GM19023 (cell line): ENCODE data around the gene SEC62.

Experiments used
- ATAC-seq: cut with Tn5 transposase; IDR thresholded peaks from one replicate; pipeline ENCODE4 v1.9.1; 2021; ENCODE audit warnings: mild to moderate bottlenecking, moderate library complexity; ENCODE audit not compliant: unreplicated experiment

SEC62 gene, protein sequence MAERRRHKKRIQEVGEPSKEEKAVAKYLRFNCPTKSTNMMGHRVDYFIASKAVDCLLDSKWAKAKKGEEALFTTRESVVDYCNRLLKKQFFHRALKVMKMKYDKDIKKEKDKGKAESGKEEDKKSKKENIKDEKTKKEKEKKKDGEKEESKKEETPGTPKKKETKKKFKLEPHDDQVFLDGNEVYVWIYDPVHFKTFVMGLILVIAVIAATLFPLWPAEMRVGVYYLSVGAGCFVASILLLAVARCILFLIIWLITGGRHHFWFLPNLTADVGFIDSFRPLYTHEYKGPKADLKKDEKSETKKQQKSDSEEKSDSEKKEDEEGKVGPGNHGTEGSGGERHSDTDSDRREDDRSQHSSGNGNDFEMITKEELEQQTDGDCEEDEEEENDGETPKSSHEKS

DNA sequence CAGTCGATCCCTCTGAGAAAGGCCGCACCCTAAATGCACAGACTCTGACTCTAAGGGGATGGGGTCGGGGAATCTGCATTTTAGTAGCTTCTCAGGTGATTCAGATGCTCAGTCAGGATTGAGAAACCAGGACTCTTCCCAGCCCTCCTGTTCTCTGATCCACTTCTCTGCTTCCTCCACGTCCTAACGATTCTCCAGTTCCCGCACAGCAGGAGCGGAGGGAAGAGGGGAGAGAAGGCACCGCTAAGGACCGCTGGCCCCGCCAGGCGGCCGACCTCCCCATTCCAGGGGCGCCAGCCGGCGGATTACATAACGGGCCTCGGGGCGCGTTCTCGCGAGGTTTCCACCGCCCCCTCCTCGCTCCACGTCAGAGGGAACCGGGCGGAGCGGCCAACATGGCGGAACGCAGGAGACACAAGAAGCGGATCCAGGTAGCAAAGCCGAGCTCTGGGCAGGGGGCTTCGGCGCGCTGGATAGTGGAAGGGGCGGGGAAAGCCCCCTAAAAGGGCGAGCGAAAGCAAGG, at the start of gene SEC62:
Gene SEC62, plus strand, starts transcription at position 380 of the 523 bp plus-strand sequence. Its CDS starts 16 bp downstream, at position 396.
- ATAC-seq = peak; percentile 93

DNA sequence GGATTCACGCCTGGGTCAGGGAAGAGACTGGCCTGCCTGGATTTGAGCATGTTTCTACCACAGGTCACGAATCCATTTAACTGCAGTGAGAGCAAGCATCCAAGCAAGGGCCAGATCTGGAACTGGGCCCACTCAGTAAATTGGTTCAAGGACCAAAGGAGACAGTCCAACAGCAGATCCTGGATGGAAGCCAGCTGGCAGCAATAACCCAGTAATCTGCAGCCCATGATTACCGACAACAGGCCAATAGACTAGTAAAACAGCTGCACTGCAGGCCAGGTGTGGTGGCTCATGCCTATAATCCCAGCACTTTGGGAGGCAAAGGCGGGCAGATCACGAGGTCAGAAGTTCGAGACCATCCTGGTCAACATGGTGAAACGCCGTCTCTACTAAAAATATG, 43.4 kb upstream of the SEC62 start:
- no peak for ATAC-seq

DNA sequence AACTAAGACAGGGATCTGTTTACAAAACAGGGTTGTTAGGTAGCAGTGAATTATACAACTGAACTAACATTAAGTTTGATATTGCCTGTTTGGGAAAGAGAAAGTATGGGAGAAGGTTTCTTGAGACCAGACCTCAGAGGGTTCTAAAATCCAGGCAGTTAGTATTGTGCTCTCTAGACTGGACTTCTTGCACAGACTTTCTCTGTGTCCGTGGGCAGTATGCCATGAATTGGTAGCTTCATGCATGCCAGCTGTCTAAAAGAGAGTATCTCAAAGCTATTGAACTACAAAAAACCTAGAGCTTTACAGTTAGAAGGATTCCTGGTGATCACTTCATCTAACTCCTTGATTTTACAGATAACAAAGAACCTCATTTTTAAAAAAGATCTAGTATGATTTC, 42.8 kb upstream of the SEC62 start:
- ATAC-seq = no peak

DNA sequence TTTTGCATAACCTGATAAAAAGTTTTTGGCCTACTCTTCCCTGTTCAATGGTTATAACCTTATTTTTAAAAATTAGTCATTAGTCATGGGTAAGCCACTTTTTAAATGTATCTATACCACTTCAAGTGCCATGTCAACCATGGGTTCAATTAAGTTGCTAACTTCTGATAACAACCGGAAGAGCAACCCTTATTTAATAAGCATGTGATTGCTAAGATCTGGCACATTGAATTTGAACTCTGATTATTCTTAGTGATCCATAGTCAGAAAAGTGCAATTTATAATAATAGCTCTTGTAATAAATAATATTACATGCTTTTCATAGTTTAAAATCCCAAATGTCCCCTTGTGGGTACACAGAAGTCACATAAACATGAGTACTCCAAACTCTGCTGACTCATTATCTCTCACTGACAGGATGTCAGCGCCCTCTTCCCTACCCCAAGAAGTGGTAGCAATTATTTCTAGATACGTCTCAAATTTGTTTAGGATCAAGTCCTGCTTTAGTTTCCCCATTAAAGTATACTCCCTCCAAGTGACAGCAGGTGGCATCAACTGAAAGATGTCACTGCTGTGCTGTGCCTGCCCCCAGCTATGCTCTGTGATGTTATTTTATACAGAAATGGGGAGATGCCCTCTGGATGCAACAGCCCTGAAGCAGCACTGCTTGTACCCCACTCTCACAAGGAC, 36.6 kb upstream of the SEC62 start:
- ATAC-seq = no peak

DNA sequence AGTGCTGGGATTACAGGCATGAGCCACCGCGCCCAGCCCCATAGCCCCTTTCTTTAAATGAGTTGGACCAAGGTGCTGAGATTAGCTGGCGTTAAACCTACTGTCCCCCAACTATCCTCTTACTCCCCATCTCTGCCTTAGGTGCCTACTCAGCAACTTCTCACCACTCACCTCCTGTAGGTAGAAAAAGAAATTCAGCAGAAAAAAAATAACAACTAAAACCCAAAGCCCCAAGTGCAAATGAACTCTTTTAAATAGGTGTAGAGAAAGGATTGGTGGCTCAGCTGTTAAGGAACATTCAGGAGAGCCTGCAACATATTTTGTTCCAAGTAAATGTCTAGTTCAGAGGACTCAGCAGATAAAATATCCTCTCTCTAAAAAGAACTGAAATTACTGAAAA, 35.8 kb upstream of the SEC62 start:
- ATAC-seq = no peak

DNA sequence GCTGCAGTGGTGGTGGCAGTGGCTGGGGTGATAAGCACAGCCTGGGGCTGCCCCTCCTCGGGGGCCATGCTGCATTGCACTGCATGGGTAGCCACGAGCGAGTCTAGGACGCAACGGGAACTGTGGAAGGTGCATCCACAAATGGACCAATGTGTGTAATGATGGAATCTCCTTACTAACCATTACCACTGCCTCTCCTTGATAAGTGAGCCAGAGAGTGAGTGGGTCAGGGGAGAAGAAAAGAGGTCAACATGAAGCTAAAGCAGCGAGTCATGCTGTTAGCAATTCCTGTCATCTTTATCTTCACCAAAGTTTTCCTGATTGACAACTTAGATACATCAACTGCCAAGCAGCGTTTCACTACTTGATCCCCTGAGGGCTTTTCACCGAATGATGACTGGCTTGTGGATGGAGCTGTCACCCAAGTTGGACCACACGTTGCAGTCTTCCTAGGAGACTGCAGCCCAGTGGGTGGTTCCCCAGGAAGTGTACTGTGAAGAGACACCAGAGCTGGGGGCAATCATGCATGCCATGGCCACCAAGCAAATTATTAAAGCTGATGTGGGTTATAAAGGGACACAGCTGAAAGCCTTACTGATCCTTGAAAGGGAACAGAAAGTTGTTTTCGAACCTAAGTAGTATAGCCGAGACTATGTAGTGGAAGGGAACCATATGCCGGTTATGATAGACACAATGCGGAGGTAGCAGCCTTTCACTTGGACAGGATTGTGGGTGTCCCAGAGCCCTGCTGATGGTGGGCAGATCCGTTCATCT, 34.7 kb upstream of the SEC62 start:
- ATAC-seq = peak; percentile 92

DNA sequence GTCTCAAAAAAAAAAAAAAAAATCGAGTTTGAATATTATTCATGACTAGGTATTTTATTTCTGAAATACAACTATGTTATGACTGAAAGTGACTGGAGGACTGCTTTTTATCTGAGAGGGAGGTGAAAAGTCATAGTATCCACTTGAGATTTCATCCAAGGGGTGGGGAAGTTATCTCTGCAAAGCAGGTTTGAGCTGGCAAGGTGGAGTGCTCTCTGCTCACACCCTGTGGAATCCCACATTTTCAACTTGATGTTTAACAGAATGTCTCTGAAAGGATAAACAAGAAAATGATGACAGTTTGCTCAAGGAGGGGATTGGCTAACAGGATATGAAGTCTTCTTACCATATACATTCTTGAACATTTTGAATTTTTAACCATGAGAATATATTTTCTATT, 27.3 kb upstream of the SEC62 start:
- ATAC-seq = no peak

DNA sequence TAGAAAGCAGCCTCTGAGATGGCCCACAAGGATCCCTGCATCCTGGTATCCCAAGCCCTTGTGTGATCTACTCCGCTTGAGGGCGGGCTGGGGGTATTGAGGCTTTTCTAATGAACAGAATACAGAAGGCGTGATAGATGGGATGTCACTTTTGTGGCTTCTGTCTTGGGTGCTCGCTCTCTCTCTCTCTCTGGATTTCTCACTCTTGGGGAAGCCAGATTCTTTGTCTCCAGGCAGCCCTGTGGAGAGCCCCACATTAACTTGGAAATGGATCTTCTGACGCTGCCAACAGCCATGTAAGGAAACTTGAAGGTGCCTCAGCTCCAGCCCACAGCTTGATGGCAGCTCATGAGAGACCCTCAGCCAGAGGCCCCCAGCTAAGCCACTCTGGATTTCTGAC, 26.9 kb upstream of the SEC62 start:
- ATAC-seq = no peak

DNA sequence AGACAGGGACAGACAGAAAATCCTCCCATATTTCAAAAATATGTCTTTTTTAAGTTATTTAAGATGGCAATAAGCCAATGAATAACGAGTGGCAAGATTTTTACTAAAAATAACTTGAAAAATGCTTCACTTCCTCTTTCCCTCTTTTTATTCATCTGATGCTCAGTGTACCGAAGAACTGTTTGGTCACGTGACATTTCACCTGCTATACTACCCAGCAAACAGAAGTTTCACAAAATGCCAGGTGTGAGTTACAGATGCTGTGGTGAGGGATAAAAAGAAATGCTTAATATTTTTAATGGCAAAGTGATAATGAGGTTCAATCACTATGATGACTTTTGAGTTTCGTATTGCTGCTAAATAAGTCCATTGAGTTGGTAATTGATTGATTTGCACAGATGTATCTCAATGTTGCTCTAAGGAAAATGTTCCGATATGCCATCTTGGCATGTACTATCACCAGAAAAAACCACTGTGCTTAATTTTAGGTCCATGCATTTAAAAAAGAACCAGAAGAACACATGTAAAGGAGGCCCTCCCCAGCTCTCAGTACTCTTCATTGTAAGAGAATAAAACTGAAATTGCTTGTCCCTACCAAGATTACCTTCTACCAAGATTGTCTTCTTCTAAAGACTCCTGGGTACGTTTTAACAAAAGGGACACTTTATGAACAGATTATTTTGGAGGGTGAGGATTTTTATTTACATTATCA, 26.0 kb upstream of the SEC62 start:
- peak; percentile 72 for ATAC-seq

DNA sequence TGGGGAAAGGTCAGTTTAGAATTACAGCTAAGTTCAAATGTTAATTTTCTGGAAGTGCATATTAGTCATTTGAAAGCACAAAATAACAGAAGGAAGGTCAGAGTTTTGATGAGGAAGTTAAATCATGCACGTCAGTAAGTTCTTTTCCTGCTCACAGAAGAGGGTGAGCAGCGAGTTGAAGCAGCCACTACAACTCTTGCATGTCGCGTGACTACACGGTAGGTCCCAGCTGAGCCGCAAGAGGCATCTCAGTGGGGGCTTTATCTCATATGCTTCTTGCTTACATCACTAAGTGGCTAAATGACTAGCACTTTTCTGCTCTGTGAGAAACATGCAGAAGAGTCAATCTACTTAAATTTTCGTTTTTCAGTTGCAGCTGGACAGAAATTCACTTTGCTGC, 21.3 kb upstream of the SEC62 start:
- peak; percentile 89 for ATAC-seq

DNA sequence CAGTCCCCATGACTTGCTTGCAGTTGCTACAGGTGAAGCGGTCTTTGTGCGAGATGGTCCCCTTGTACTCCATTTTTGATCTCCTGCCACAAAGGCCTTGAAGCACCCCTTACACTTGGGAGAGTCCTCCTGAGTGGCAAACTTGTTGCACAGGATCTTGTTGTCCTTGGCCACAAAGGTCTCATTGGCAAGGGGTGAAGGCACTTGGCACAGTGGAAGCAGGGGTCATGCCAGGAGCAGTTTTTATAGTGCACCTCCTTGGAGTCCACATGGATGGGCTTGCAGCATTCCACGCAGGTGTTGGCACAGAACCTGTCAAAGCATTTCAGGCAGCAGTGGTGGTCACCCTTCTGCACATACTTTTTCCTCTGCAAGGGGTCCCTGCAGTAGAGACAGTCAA, 20.3 kb upstream of the SEC62 start:
- ATAC-seq = no peak

DNA sequence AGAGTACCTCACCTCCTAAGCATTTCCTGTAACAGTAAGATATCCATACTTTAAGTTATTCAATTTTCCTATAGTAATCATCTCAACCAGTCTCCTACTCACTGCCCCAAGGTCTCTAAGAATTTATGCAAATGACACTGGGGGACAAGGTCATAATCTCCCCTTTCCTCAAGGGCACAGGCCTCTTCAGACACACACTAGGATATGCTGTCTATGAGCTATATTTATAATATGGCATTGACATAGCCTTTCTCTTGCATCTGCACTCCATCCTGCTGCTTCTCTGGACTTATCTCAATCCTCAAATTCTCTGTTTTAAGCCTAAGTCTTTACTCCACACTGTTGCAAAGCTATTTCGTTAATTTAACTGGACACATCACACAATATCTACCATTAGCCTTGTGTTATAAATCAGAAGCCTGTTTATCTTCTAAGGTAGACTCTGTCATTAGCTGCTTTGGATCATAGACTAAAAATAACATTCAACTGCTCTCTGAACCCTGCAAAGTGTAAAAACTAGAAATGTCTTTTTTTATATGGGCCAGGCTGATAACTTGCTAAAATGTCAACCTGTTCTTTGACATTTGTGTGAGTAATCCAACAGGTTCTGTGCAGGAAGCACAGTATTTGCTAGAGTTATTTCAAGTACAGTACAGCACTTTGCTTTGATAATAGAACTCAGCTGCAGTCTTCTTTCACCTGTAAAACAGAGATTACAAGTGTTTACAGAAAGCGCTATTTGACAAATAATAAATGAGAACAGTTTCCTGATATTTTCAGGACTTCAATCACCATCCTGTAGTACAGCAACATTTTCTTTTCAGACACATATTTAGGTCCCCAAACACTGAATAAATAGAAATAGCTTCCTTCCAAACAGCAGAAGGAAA, 17.8 kb upstream of the SEC62 start:
- ATAC-seq = no peak

DNA sequence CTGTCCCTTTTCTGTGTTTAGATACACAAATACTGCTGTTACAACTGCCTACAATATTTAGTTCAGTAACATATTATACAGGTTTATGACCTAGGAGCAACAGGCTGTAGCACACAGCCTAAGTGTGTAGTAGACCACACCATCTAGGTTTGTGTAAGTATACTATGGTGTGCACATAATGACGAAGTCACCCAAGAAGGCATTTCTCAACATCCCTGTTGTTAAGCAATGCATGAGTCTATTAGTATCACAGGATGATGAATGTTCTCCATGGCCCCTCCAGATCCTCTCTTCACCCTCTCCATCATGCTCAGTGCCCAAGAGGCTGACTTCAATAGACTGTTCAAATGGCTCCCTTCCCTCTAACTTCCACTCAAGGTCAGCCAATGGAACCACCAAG, 14.6 kb upstream of the SEC62 start:
- no peak for ATAC-seq

DNA sequence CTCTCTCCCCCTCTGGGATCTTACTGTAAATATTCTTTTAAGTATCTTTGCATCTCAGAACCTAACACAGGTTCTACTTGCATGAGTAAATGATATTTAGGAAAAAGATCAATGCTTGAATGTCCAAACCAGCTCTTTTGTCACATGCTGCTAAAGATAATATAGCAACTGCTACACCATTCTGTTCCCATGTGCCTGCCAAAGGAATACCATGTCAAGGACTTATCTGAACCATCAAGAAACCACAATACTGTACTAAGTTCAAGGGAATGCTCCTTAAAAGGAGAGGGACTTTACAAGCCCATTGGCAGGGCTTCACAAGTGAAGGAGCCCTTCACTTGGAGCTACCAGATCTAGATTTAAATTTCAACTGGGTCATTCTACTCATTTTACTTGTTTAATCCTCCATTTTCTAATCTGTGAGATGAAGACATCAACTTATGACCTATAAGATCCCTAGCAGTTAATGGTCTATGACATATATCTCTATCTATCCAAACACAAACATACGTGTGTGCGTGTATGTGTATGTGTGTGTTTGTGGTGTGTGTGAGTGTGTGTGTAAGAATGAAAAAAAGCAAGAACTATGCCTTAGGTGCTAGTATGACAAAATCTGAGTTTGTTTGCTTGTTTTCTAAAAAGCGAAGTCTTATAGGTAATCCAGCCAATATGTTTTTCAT, 13.0 kb upstream of the SEC62 start:
- peak; percentile 17 for ATAC-seq

DNA sequence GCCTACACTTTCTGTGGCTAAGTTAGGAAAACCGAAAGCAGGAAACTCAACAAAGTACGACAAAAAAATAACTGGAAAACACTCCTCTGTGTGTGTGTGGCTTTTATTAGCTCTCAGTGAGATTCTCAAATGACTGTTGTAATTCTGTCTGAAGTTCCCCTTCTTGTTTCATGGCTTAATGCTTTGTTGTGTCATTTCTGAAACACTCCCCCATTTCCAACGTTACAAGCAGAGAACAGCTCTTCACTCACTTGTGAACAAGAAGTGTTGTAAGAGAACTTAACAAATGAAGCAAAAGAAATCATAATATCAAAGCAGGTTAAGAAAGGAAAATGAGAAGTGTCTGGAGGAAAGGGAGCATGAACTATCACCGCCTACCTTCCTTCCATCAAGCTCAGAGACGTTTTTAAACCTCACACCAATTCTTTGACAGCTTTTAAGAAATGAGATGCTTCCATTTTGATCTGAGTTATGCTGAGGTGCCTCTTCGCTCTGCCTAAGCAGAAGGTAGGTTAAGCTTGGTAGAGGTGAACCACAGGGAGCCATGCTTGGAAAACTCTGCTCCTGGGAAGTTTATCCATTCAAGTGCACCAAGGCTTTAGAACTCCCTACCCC, 12.4 kb upstream of the SEC62 start:
- ATAC-seq = peak; percentile 81

DNA sequence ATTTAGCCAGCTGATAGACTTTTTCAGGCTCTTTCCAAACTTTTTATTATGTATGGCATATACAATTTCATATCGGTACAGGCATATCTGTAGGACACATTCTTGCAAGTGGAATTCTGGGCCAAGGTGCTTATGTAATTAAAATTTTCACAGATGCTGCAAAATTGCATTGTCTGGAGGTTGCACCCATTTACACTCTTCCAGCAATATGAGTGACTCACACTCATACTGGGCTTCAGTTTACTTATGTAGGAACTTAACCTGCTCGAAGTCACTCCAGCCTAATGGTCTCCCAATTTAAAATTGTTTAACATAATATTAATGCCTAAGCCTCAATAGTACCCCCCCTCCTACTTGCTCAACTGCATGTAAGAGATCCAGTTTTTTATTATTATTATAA, 11.2 kb upstream of the SEC62 start:
- no peak for ATAC-seq

DNA sequence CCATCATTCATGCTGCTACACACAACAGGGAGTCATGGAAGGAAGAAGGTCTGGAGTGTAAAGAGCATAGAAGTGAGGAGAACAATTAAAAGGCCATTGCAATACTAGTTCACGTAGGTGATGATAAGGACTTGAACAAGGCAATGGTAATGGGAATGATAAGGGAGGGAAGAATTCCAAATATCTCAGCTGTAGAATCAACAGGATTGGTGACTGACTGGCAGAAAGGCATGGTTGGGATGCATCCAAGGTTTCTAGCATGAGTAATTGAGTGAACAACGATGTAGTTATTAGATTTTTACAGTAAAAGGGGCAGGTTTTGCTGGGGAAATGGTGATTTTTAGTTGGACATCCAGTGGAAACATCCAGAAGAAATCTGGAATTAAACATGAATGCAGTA, 2.4 kb upstream of the SEC62 start:
- no peak for ATAC-seq

DNA sequence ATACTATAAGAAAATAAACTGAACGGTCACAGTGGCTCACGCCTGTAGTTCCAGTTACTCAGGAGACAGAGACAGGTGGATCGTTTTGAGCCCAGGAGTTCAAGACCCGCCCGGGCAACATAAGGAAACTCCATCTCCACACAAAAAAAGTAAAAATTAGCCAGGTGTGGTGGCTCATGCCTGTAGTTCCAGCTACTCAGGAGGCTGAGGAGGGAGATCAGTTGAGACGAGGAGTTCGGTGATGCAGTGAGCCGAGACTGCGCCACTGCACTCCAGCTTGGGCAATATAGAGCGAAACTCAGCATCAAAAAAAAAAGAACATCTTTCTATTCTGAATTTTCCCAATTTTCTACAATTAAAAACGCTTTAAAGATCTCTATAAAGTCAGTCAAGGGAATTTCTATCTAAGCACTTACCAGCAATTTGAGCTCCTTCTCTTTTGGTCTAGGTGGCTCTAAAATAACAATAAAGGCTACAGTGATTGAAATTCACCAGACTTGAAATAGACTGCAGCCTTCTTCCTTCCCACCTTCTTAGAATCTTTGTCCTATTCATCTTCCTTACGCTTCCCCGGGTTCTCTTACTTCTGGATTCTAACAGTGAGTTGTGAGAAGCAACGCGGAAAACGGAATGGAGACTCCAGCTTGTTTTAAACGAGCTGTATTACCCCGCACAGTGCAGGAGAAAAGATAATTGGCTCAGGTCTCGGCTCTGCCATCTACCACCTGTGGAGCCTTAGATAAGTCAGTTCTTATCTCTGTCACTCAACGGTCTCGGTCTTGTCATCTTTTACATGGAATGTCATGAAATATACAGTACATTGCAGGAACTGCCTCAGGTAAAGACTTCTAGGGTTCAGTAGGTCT, 812 bp upstream of the SEC62 start:
- ATAC-seq = peak; percentile 13
